MM.1S (cell line): ENCODE measurements around the gene CLDND2.

Experiments used
- EZH2 ChIP-seq: fragments of 300-600 bp; sonication (generic); optimal IDR thresholded peaks from 2 replicates; pipeline ENCODE3; 2017; ENCODE audit warnings: low read depth, mild to moderate bottlenecking, antibody characterized with exemption, low read length, mixed read lengths
- TF ChIP-seq, protein P1 (sequence below): fragments of 300-600 bp; sonication (generic); IDR thresholded peaks from 2 replicates; pipeline ENCODE4 v1.5.1; 2016; ENCODE audit warnings: antibody characterized with exemption, low read length, mixed read lengths

DNA sequence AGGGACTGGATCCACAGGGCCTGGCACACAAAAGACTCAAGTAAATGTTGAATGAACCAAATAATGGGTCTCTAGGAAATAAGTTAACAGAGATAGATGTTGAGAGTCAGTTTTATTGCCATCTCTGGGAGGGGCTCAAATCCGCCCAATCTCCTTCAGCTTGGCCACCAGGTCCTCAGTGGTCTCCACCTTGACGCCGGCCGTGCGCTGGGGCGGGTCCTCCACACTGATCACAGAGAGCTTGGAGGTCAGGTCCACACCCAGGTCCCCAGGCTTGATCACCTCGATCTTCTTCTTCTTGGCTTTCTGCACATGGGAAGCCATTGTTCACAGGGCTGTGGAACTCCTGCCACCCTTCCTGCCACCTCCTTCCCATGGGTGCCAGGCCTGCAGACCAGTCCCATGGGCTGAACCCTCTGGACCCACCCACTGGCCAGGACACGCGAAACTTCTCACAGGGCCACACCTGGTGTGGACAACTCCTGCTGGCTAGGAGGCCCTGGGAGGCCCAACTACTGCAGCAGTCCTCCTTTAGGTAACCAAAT lies 23.7 kb downstream of the CLDND2 start:
- TF ChIP-seq, protein P1, sequence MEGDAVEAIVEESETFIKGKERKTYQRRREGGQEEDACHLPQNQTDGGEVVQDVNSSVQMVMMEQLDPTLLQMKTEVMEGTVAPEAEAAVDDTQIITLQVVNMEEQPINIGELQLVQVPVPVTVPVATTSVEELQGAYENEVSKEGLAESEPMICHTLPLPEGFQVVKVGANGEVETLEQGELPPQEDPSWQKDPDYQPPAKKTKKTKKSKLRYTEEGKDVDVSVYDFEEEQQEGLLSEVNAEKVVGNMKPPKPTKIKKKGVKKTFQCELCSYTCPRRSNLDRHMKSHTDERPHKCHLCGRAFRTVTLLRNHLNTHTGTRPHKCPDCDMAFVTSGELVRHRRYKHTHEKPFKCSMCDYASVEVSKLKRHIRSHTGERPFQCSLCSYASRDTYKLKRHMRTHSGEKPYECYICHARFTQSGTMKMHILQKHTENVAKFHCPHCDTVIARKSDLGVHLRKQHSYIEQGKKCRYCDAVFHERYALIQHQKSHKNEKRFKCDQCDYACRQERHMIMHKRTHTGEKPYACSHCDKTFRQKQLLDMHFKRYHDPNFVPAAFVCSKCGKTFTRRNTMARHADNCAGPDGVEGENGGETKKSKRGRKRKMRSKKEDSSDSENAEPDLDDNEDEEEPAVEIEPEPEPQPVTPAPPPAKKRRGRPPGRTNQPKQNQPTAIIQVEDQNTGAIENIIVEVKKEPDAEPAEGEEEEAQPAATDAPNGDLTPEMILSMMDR, result no peak
- TF ChIP-seq EZH2, result no peak
